ENCODE measurements around the gene TMF1.

Gene TMF1

GRCh38 chr3:69092030-69092516 lies 39.9 kb upstream of the TMF1 start:
- Histone ChIP-seq H3F3A (ENCODE audit: insufficient read depth, low read length) (peaks cover 88% of the 10 kb centered on the region), H3K27ac (ENCODE audit: low read length) (peak overlapping the region; percentile 91), H3K4me2 (ENCODE audit: low read depth, low read length) (peak overlapping the region; percentile 89), H3K9ac (ENCODE audit: low read length) (peak overlapping the region; percentile 37; the same call in 1 of the 2 replicates), H2AFZ (ENCODE audit: low read length) (no peak overlapping the region), H4K20me1 (ENCODE audit: insufficient read depth, low read length) (no peaks in the 10 kb centered on the region), H3K36me3 (replicated peaks; ENCODE audit: insufficient read depth, low read length) (no peaks in the 10 kb centered on the region; the same call in 1 of the 2 replicates), H3K4me1 (ENCODE audit: low read length) (peaks cover 76% of the 10 kb centered on the region), H3K9me2 (replicated peaks; ENCODE audit: insufficient read depth, low read length) (no peaks in the 10 kb centered on the region), H3K4me3 (ENCODE audit: low read length) (peak overlapping the region; percentile 31; the same call in 1 of the 2 replicates), H3K27me3 (replicated peaks; ENCODE audit: insufficient read depth, low read length) (no peaks in the 10 kb centered on the region), H3K9me3 (replicated peaks; ENCODE audit: insufficient read depth, low read length) (no peaks in the 10 kb centered on the region), H3K79me2 (ENCODE audit: low read length) (peaks cover 96% of the 10 kb centered on the region)
- peak; percentile 47 for DNase-seq
- TF ChIP-seq EZH2 (optimal IDR thresholded peaks at IDR 0.05; ENCODE audit: low read depth, low read length) (no peak), EZH2phosphoT487 (IDR thresholded peaks at IDR 0.05; ENCODE audit: low read length) (no peak), CTCF (IDR thresholded peaks at IDR 0.05; ENCODE audit: low read length) (no peak)

- peak overlapping the region; percentile 31 for H3K4me3 ChIP-seq (ENCODE audit: low read length)
- H3K36me3 ChIP-seq (replicated peaks; ENCODE audit: insufficient read depth, low read length), result no peaks in the 10 kb centered on the region
- H3F3A ChIP-seq (ENCODE audit: insufficient read depth, low read length), result peaks cover 91% of the 10 kb centered on the region
- H3K79me2 ChIP-seq (ENCODE audit: low read length), result peaks cover 96% of the 10 kb centered on the region
- H3K4me1 ChIP-seq (ENCODE audit: low read length), result peaks cover 70% of the 10 kb centered on the region
- TF ChIP-seq EZH2phosphoT487 (IDR thresholded peaks at IDR 0.05; ENCODE audit: low read length) (no peak), EZH2 (optimal IDR thresholded peaks at IDR 0.05; ENCODE audit: low read depth, low read length) (no peak), CTCF (IDR thresholded peaks at IDR 0.05; ENCODE audit: low read length) (no peak)
- no peaks in the 10 kb centered on the region for H3K9me3 ChIP-seq (replicated peaks; ENCODE audit: insufficient read depth, low read length)
- peak overlapping the region; percentile 37; the same call in 1 of the 2 replicates for H3K9ac ChIP-seq (ENCODE audit: low read length)
- peak overlapping the region; percentile 89 for H3K4me2 ChIP-seq (ENCODE audit: low read depth, low read length)
- H2AFZ ChIP-seq (ENCODE audit: low read length), result no peak overlapping the region
- H3K27ac ChIP-seq (ENCODE audit: low read length), result peak overlapping the region; percentile 91
- no peaks in the 10 kb centered on the region for H3K27me3 ChIP-seq (replicated peaks; ENCODE audit: insufficient read depth, low read length)
- H4K20me1 ChIP-seq (ENCODE audit: insufficient read depth, low read length), result no peaks in the 10 kb centered on the region
- H3K9me2 ChIP-seq (replicated peaks; ENCODE audit: insufficient read depth, low read length), result no peaks in the 10 kb centered on the region
- peak; percentile 50 for DNase-seq
Measured at GRCh38 chr3:69091389-69092029, 39.4 kb upstream of the TMF1 start.

GRCh38 chr3:69090021-69090420 lies 37.9 kb upstream of the TMF1 start:
- no peak overlapping the region; the same call in 1 of the 2 replicates for H3K9ac ChIP-seq (ENCODE audit: low read length)
- TF ChIP-seq CTCF (IDR thresholded peaks at IDR 0.05; ENCODE audit: low read length), result no peak
- TF ChIP-seq EZH2 (optimal IDR thresholded peaks at IDR 0.05; ENCODE audit: low read depth, low read length), result no peak
- no peak for TF ChIP-seq EZH2phosphoT487 (IDR thresholded peaks at IDR 0.05; ENCODE audit: low read length)
- no peaks in the 10 kb centered on the region for H3K9me3 ChIP-seq (replicated peaks; ENCODE audit: insufficient read depth, low read length)
- H4K20me1 ChIP-seq (ENCODE audit: insufficient read depth, low read length), result no peaks in the 10 kb centered on the region
- H3K36me3 ChIP-seq (replicated peaks; ENCODE audit: insufficient read depth, low read length), result no peaks in the 10 kb centered on the region
- H3K4me3 ChIP-seq (ENCODE audit: low read length), result peak overlapping the region; percentile 31
- H3K9me2 ChIP-seq (replicated peaks; ENCODE audit: insufficient read depth, low read length), result no peaks in the 10 kb centered on the region
- H3K4me2 ChIP-seq (ENCODE audit: low read depth, low read length), result peak overlapping the region; percentile 89
- no peak overlapping the region for H2AFZ ChIP-seq (ENCODE audit: low read length)
- peaks cover 97% of the 10 kb centered on the region for H3K79me2 ChIP-seq (ENCODE audit: low read length)
- H3K27me3 ChIP-seq (replicated peaks; ENCODE audit: insufficient read depth, low read length), result no peaks in the 10 kb centered on the region
- H3F3A ChIP-seq (ENCODE audit: insufficient read depth, low read length), result peaks cover 90% of the 10 kb centered on the region
- DNase-seq, result no peak
- H3K27ac ChIP-seq (ENCODE audit: low read length), result peak overlapping the region; percentile 91; the same call in 1 of the 2 replicates
- peaks cover 62% of the 10 kb centered on the region for H3K4me1 ChIP-seq (ENCODE audit: low read length)
